Body of pancreas (tissue), 4 donors: ENCODE results near the gene SPINDOC. TPM values are rescaled to one million over a fixed set of nuclear protein-coding genes. Genes with fewer than 3 reads are reported as not detected.

Experiments
- ATAC-seq: fragments of 150-250 bp; one replicate; pipeline ENCODE4 v1.9.1; 2016
- DNase-seq, 4 donors: peaks; one replicate each; pipeline ENCODE4 v3.0.0-alpha.2; 2019
- H3K27ac ChIP-seq, 4 donors: fragments of 200-600 bp; sonication (generic); 1 replicate in 3 of 4; 2 replicates in 1 of 4; pipeline versions ENCODE4 v1.5.1 to v1.6.1; 2016 to 2019; ENCODE audit warnings: mild to moderate bottlenecking in 1 of 4, mixed read lengths in 1 of 4, moderate library complexity in 1 of 4
- H3K27me3 ChIP-seq, 2 donors: fragments of 200-600 bp; sonication (generic); one replicate each; pipeline ENCODE4 v1.6.0; 2016; ENCODE audit warnings: mild to moderate bottlenecking in 1 of 2
- H3K36me3 ChIP-seq, 2 donors: fragments of 200-600 bp; sonication (generic); replicated peaks in 1 of 2; 2 replicates each; pipeline ENCODE4 v1.5.1; 2016; ENCODE audit warnings: low read depth in 2 of 2; ENCODE audit not compliant: insufficient read depth in 1 of 2
- H3K4me1 ChIP-seq: fragments of 200-600 bp; sonication (generic); one replicate; pipeline ENCODE4 v1.6.0; 2016
- H3K4me3 ChIP-seq, 2 donors: fragments of 200-600 bp; sonication (generic); 1 replicate in 1 of 2; 2 replicates in 1 of 2; pipeline ENCODE4 v1.5.1; 2016 to 2019
- H3K9me3 ChIP-seq, 3 donors: fragments of 200-600 bp; sonication (generic); 1 replicate in 2 of 3; 2 replicates in 1 of 3; pipeline ENCODE4 v1.5.1; 2016
- POLR2A ChIP-seq, 3 donors: fragments of 450-650 bp; IDR thresholded peaks; one replicate each; pipeline ENCODE4 v1.6.1; 2016; ENCODE audit warnings: antibody characterized with exemption in 3 of 3, mild to moderate bottlenecking in 2 of 3
- WGBS, 2 donors: methylation state at CpG; one replicate each; pipeline ENCODE4 v1.1.5; 2017; 5-methylcytosine and 5-hydroxymethylcytosine counted together
- intact Hi-C: fragments of 100-400 bp; cut with DNase I; formaldehyde crosslinking; loops from one replicate; pipeline ENCODE4 v1.15.1; 2023
- total RNA-seq, 2 donors: library from RNA; depleted of rRNA; stranded (reverse); fragments of >200 nt; gene quantifications; one replicate each; pipeline ENCODE4 v1.1.0, GENCODE V29; 2016
- TF ChIP-seq, protein P1 (sequence below), 7 experiments: fragments of 450-650 bp in 4 of 7; fragments of 200-600 bp in 3 of 7; sonication (generic) in 3 of 7; IDR thresholded peaks; one replicate each; pipeline ENCODE4 v1.5.1; 2016 to 2019; ENCODE audit warnings: antibody characterized with exemption in 7 of 7

SPINDOC gene
- total RNA-seq, 2 donors from 2014 or later: 3.6 to 16.2 TPM

DNA sequence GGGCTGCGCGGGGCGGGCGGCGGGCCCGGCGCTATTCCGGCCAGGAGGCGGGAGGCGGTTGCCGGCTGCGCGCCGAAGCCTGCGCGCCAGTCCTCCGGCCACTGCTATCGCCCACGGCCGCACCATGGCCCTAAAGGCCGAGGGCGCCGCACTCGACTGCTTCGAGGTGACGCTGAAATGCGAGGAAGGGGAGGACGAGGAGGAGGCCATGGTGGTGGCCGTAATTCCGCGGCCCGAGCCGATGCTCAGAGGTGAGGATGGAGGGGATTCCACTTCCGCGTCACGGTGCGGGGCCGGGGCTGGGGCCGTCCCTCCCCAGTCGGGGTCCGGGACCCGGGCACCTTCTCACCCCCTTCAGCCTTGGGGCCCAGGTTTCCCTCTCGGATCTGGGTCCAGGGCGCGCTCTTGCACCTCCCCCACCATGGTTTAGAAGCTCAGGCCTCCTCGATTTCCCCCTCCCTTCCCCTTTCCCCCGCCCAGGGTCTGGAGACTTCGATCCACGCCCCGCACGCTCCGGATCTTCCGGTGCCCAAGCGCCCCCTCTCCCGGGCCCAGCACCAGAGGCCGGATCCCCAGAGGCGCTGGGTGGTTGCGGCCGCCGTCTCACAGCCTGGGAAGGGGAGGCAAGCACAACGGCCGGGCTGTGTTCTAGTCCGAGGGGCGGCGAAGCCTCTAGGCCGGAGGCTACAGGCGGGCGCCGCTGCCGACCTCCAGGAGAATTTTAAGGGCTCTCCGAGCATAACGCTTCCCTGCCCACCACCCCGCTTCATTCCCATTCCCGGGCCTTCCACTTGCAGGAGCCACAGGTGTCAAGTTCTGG lies 517 bp downstream of the SPINDOC start:
- H3K4me3 ChIP-seq: peak overlapping the region; percentile 62 to 86
- DNase-seq (peak; percentile 21 to 46 (median 32)), ATAC-seq (peak; percentile 13)
- no peaks in the 10 kb centered on the region for H3K36me3 ChIP-seq
- TF ChIP-seq POLR2A (IDR thresholded peaks at IDR 0.05): peak in 1 of 3 donors; percentile 18
- TF ChIP-seq, protein P1, sequence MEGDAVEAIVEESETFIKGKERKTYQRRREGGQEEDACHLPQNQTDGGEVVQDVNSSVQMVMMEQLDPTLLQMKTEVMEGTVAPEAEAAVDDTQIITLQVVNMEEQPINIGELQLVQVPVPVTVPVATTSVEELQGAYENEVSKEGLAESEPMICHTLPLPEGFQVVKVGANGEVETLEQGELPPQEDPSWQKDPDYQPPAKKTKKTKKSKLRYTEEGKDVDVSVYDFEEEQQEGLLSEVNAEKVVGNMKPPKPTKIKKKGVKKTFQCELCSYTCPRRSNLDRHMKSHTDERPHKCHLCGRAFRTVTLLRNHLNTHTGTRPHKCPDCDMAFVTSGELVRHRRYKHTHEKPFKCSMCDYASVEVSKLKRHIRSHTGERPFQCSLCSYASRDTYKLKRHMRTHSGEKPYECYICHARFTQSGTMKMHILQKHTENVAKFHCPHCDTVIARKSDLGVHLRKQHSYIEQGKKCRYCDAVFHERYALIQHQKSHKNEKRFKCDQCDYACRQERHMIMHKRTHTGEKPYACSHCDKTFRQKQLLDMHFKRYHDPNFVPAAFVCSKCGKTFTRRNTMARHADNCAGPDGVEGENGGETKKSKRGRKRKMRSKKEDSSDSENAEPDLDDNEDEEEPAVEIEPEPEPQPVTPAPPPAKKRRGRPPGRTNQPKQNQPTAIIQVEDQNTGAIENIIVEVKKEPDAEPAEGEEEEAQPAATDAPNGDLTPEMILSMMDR (IDR thresholded peaks at IDR 0.05): no peak
- peak overlapping the region; percentile 4 to 64 (median 60) for H3K27ac ChIP-seq
- 1% methylated on average over 40 to 73 of the region's 74 CpGs for WGBS, 2 donors
- intact Hi-C loops: no loop called here
- no peaks in the 10 kb centered on the region for H3K27me3 ChIP-seq
- H3K4me1 ChIP-seq: peaks cover 22% of the 10 kb centered on the region
- H3K9me3 ChIP-seq: no peaks in the 10 kb centered on the region

DNA sequence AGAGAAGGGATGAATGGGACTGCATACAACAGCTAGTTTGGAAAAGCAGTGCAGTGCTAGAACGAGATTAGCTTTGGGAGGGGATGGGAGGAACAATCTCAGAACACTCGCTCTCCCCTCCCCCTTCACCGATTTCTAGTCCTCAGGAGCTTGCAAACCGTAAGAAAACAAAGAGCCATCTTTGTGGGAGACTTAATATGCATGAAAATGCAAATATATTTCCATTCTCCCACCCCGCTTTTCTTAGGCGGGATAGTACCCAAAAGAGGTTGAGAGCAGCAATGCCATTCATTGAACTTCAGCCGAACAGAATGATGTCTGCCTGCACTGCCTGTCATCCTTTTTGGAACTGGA lies 1.1 kb downstream of the SPINDOC start:
- Histone ChIP-seq H3K27me3 (no peaks in the 10 kb centered on the region), H3K4me1 (peaks cover 22% of the 10 kb centered on the region), H3K27ac (peak overlapping the region in 1 of 4 donors; percentile 64), H3K4me3 (peak overlapping the region; percentile 62 to 86), H3K36me3 (no peaks in the 10 kb centered on the region), H3K9me3 (no peaks in the 10 kb centered on the region)
- TF ChIP-seq, protein P1 (IDR thresholded peaks at IDR 0.05): no peak
- no peak for TF ChIP-seq POLR2A (IDR thresholded peaks at IDR 0.05)
- intact Hi-C loops: no loop called here
- ATAC-seq (no peak), DNase-seq (no peak)
- WGBS, 2 donors: 36 to 40% methylated on average over 7 of the region's 7 CpGs

DNA sequence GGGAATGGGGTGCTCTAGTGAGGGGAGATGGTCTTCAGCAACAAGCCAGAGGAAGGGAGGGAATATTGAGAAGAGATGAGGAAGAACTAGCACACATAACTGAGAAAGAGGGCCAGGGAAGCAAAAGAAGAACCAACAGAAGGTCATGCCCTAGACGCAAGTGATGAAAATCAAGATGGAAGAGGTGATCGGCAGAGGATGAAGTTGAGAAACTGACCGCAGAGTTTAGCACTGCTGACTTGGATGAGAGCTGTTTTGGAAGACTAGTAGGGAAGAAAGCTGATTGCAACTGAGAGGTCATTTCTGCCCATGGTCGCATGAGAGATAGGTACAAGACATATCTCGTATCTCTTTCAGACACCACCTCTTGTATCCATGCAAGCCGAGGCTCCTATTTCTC lies 2.9 kb downstream of the SPINDOC start:
- no peak for TF ChIP-seq POLR2A (IDR thresholded peaks at IDR 0.05)
- Histone ChIP-seq H3K9me3 (no peaks in the 10 kb centered on the region), H3K27me3 (no peaks in the 10 kb centered on the region), H3K4me1 (peaks cover 22% of the 10 kb centered on the region), H3K4me3 (no peak overlapping the region), H3K36me3 (peaks cover 0 to 4% of the 10 kb centered on the region in 2 donors), H3K27ac (no peak overlapping the region)
- intact Hi-C loops: no loop called here
- DNase-seq (no peak), ATAC-seq (no peak)
- 90 to 96% methylated on average over 6 of the region's 6 CpGs for WGBS, 2 donors

DNA sequence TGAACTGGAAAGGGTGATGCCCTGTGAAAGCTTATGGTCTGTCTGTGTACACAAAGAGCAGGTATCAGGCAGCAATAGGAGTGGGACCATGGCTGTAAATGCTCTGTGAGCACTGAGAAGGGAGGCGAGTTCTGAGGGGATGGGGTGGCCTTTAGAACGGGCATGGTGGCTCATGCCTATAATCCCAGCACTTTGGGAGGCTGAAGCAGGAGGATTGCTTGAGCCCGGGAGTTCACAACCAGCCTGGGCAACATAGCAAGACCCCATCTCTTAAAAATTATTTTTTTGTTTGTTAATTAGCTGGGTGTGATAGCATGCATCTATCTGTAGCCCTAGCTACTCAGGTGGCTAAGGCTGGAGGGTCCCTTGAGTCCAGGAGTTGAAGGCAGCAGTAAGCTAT lies 3.5 kb downstream of the SPINDOC start:
- TF ChIP-seq, protein P1 (IDR thresholded peaks at IDR 0.05): no peak
- no peak for TF ChIP-seq POLR2A (IDR thresholded peaks at IDR 0.05)
- no peak overlapping the region for H3K27ac ChIP-seq
- no peaks in the 10 kb centered on the region for H3K9me3 ChIP-seq
- no peak overlapping the region for H3K4me3 ChIP-seq
- WGBS, 2 donors: 100% methylated on average over 3 of the region's 3 CpGs
- H3K27me3 ChIP-seq: no peaks in the 10 kb centered on the region
- intact Hi-C loops: no loop called here
- no peak for ATAC-seq
- DNase-seq: no peak
- H3K36me3 ChIP-seq: peaks cover 0 to 4% of the 10 kb centered on the region in 2 donors
- peaks cover 22% of the 10 kb centered on the region for H3K4me1 ChIP-seq

DNA sequence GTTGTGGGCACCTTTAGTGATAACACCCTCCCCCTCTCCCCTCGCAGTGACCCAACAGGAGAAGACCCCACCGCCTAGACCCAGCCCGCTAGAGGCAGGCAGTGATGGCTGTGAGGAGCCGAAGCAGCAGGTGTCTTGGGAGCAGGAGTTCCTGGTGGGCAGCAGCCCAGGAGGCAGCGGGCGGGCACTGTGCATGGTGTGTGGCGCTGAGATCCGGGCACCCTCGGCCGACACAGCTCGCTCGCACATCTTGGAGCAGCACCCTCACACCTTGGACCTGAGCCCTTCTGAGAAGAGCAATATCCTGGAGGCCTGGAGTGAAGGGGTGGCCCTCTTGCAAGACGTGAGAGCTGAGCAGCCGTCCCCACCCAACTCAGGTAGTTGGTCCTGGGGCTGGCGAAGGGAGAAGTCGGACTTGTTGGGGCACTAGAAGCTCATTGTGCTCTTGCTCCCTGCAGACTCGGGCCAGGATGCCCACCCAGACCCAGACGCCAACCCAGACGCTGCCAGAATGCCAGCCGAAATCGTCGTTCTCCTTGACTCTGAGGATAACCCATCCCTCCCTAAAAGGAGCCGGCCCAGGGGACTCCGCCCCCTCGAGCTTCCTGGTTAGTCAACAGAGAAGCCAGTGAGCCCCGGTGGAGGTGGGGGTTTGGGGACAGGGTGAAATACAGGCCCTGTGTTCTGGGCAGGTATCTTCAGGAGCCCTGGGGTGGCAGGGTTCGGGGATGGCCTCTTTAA lies 4.7 kb downstream of the SPINDOC start:
- Histone ChIP-seq H3K27ac (no peak overlapping the region), H3K9me3 (no peaks in the 10 kb centered on the region), H3K4me3 (no peak overlapping the region), H3K27me3 (no peaks in the 10 kb centered on the region), H3K4me1 (peaks cover 16% of the 10 kb centered on the region), H3K36me3 (peaks cover 0 to 7% of the 10 kb centered on the region in 2 donors)
- DNase-seq (no peak), ATAC-seq (no peak)
- 87 to 93% methylated on average over 4 to 27 of the region's 27 CpGs for WGBS, 2 donors
- TF ChIP-seq, protein P1 (IDR thresholded peaks at IDR 0.05): no peak
- no peak for TF ChIP-seq POLR2A (IDR thresholded peaks at IDR 0.05)
- intact Hi-C loops: no loop called here
